Amygdala (tissue), 56 donors: ENCODE measurements around the gene POLR2B.
"Not testable (repeated sequence)": the region's sequence is repeated elsewhere in the genome, so short reads cannot be mapped to it uniquely, and the experiment has no call there.

Experiments
- DNase-seq, 56 donors: peaks; one replicate each; lab custom pipeline; 2025; lab: John Stamatoyannopoulos, UW

Gene POLR2B

DNA sequence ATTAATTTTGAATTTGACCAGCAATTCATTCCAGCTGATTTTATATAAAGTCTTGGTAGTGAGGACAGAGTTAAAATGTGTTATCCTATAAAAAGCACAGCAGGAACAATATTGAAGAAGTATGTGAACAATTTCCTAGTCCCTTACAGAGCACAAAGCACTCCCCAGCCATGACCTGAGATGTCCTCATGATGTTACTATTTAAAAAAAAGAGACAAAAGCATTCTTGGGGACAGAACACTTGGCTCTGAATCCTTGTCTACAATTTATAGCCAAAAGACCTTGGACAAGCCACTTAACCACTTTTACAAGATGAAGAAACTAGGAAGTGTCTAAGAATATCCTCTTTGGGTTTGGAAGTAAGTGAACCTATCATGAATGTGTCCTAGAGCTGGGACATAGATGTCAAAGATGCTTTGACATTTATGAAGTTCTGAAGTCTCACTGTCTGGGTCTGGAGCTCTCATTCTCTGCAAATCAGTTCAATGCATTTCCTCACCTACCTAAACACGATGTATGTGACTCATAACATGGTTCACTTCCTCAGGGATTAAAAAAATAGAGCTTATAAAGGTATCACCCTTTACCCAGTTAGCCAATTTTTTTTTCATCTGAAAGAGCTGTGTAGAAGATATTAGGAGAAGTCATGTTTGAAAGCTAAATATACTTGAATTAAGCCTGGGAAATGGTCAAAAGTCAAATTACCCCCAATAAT lies 70.1 kb downstream of the POLR2B start:
- no peak for DNase-seq

- no peak for DNase-seq
These were observed 72.4 kb downstream of the POLR2B start for GRCh38 chr4:57051095-57051494.

GRCh38 chr4:57051524-57051923 lies 72.8 kb downstream of the POLR2B start:
- no peak for DNase-seq

DNA sequence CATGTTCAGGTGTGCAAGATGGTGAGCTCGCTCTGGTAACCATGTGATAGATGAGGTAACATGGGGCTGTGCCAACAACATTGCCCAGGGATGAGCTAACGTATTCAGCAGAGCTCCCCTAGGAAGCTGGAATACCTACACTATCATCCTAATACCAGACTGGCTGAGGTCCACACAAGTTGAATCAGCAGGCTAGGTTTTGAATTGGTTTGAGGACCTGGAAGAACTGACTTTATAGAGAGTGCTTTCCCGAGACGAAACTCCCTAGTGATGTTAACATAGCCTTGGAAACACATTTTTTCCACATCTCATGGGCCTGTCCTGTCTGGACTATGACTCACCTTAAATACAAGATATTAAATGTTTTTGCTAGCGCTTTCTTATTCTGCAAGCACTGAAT lies 74.8 kb downstream of the POLR2B start:
- DNase-seq: no peak

DNA sequence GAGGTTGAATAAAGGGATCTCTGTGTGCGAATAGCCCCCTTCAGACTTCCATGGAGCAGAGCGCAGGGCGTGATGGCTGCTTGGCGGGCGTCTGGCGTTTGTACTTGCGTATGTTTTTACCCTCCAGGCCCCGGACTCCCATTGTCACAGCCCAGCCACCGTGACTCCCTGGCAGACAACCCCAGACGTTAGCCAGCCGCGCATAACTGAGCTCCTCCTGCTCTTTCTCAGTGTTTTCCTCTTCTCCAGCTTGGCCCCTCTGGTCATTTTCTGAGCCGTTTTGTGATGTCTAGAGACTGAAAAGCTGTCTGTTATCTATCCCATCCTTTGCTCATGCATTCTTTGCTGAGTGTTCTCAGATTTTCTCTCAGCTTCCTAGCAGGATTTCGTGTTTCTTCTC lies 77.2 kb downstream of the POLR2B start:
- DNase-seq: peak in 18 of 56 donors; percentile 1 to 59 (median 11)

GRCh38 chr4:57059890-57060716 lies 81.4 kb downstream of the POLR2B start:
- no peak for DNase-seq

DNA sequence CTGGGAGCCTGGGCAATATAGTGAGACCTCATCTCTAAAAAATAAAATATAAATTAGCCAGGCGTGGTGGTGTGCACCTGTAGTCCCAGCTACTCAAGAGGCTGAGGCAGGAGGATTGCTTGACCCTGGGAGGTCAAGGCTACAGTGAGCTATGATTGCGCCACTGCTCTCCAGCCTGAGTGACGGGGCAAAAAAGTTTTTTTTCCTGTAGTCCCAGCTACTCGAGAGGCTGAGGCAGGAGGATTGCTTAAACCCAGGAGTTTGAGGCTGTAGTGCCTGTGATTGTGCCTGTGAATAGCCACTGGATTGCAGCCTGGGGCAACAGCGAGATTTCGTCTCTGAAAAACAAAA lies 82.0 kb downstream of the POLR2B start:
- not testable (repeated sequence) for DNase-seq

DNA sequence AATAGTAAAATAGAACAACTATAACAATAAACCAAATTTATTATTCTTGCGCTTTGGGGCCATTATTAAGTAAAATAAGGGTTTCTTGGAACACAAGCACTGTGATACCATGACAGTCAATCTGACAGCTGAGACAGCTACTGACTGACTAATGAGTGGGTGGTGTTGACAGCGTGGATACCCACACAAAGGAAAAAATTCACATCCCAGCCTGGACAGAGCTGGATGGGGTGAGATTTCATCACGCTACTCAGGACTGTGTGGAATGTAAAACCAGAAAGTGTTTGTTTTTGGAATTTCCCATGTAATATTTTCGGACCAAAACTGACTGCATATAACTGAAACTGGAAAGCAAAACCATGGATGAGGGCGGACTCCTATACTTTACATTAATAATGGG lies 82.7 kb downstream of the POLR2B start:
- no peak for DNase-seq

- no peak for DNase-seq
These were observed 84.8 kb downstream of the POLR2B start for GRCh38 chr4:57063518-57063917.

GRCh38 chr4:57064120-57064519 lies 85.4 kb downstream of the POLR2B start:
- DNase-seq: no peak

- DNase-seq: peak in 6 of 56 donors; percentile 11 to 27 (median 18)
These were observed 86.4 kb downstream of the POLR2B start for GRCh38 chr4:57064811-57065711.

DNA sequence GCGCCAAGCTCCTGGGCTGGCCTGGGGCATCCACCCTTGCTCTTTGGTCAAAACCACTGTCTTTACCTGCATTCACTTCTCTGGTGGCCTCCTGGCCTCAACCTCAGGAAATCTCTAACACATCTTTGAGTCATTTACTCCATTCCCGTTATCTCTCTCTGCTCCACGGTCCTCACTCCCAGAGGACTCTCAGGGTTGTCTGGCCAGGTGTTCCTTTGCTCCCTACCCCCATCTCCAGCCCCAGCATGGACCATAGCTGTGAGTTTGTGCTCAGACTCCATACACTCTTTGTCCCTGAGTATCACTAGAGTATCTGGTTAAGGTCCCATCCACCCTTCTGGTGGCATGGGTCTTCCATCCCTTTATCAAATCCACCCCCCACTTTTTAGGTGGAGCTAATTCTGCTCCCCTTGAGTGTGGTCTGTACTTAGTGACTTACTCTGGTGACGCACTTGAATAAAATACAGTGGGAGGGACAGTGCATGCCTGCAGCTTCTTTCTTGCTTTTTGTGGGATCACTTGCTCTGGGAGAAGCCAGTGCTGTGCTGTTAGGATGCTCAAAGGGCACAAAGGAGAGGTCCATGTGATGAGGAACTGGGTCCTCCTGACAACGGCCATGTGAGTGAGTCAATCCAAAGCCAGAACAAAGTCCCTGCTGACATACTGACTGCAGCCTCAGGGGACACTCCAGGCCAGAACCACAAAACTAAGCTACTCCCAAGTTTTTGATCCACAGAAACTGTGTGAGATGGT lies 87.2 kb downstream of the POLR2B start:
- no peak for DNase-seq

DNA sequence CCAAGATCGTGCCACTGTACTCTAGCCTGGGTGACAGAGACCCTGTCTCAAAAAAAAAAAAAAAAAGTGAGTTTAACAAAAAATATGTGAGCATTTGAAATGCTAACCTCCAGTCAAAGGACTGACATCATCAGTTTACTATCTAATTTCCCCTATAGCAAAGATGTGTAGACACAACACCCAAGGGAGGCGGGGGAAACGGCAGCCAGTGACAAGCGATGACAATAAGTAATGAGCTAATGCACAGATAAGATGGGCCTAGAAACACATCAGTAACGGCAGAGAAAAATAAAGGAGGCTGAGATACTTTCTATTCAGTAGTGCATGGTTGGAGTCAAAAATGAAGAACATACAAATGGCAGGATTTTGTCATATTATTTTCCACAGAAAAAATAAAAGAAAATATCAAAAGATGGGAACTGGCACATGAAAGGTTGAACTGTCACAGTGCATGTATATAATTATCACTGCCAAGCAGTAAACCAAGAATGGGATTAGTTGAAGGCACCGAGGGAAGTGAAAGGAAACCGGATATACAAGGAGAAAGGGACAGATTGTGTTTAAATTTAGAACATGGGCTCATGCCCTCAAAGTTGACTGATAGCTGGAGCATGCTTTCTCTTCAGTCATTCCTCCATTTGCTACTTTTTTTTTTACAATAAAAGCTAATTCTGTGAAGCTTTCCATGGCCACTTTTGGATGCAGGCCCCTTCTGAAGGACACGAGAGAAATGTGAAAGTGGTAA lies 89.7 kb downstream of the POLR2B start:
- DNase-seq: no peak

GRCh38 chr4:57070461-57070860 lies 91.8 kb downstream of the POLR2B start:
- no peak for DNase-seq

GRCh38 chr4:57071326-57071725 lies 92.6 kb downstream of the POLR2B start:
- no peak for DNase-seq

DNA sequence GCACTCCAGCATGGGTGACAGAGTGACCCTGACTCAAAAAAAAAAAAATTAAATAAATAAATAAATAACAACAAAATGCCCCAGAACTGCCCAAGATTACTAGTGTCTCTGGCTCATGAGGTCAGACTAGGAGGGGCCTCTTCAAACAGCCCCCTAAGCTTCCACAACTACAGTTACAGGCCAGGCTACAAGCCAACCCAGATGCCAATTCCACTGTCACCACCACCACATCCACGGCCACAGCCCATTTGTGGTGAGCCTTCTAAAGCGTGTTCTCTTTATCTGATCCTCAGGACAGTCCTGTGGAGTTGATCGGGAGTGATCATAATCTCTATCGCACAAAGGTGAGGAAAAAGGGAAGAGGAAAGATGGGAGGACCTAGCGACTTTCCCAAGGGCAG lies 94.9 kb downstream of the POLR2B start:
- DNase-seq: no peak

GRCh38 chr4:57074744-57075143 lies 96.0 kb downstream of the POLR2B start:
- DNase-seq: no peak

DNA sequence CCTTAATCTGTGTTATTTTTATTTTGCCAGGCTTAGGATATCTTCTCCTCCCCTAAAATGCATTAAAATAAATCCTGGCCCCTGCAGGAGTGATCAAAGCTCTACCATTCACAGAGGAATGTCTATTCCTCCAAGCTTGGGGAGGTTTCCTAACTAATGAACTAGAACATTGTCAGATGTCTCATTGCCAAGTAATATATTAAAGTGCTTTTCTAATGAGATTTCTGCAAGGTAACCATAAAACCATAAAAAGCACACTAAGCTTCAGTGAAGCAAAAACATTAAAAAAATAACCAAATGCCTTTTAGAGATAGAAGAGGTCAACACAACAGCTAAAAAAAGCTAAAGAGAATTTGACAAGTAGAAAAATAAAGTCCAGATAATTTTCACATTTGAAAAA lies 96.7 kb downstream of the POLR2B start:
- DNase-seq: no peak

- DNase-seq: no peak
These were observed 98.0 kb downstream of the POLR2B start for GRCh38 chr4:57076646-57077045.
